Mucosa of descending colon (tissue), 3 donors: ENCODE measurements around the gene UBTD2. TPM values are rescaled to one million over a fixed set of nuclear protein-coding genes. Genes with fewer than 3 reads are reported as not detected.

Experiments used
- ATAC-seq: fragments of 200-7000 bp; cut with Tn5 transposase; one replicate; pipeline ENCODE4 v1.9.1; 2020; ENCODE audit warnings: mild to moderate bottlenecking, moderate library complexity
- DNase-seq, 3 donors: peaks; one replicate each; pipeline ENCODE4 v3.0.0-alpha.2; 2020
- H3K36me3 ChIP-seq: fragments of 200-600 bp; one replicate; pipeline ENCODE4 v1.8.0; 2021; ENCODE audit warnings: low read depth, mild to moderate bottlenecking
- H3K4me1 ChIP-seq: fragments of 200-600 bp; one replicate; pipeline ENCODE4 v1.8.0; 2021; ENCODE audit warnings: low read depth, mild to moderate bottlenecking
- H3K4me3 ChIP-seq: fragments of 200-600 bp; one replicate; pipeline ENCODE4 v1.8.0; 2021; ENCODE audit warnings: mild to moderate bottlenecking
- H3K9me3 ChIP-seq: fragments of 200-600 bp; one replicate; pipeline ENCODE4 v1.8.0; 2021; ENCODE audit warnings: mild to moderate bottlenecking
- intact Hi-C, 2 donors: fragments of 100-400 bp; cut with DNase I in 1 of 2; cut with micrococcal nuclease in 1 of 2; formaldehyde crosslinking; loops; one replicate each; pipeline versions ENCODE4 v1.11.0 to v1.11.1; 2022; cut with DNase I, micrococcal nuclease
- total RNA-seq, 3 donors: library from RNA; stranded (reverse); fragmentation: NEBNext Ultra II Directional in 2 of 3; extraction: Animal tissue kit (Norgen Biotek cat#: 25700) in 2 of 3; gene quantifications; one replicate each; pipeline versions ENCODE4 v1.2.1 to v1.2.4, GENCODE V29; 2021 to 2023
- TF ChIP-seq, protein P1 (sequence below): fragments of 200-600 bp; IDR thresholded peaks from one replicate; pipeline ENCODE4 v1.8.0; 2022; ENCODE audit warnings: antibody characterized with exemption, mild to moderate bottlenecking
- donor health status: DM: no; HTN: no; CAD: no; lungs with moderate emphysema.
- donor health status: DM: no; HTN: no; CAD: no.
- donor health status: DM: no; HTN: yes; CAD: no.

Gene UBTD2
- total RNA-seq, 3 donors from 2014 or later, result 18.3 to 22.2 (median 20.0) TPM

- no peaks in the 10 kb centered on the region for H3K4me1 ChIP-seq
- H3K4me3 ChIP-seq, result no peak overlapping the region
- ATAC-seq (no peak), DNase-seq (no peak)
- no peaks in the 10 kb centered on the region for H3K9me3 ChIP-seq
- intact Hi-C loops, result no loop called here
- no peaks in the 10 kb centered on the region for H3K36me3 ChIP-seq
- TF ChIP-seq, protein P1, sequence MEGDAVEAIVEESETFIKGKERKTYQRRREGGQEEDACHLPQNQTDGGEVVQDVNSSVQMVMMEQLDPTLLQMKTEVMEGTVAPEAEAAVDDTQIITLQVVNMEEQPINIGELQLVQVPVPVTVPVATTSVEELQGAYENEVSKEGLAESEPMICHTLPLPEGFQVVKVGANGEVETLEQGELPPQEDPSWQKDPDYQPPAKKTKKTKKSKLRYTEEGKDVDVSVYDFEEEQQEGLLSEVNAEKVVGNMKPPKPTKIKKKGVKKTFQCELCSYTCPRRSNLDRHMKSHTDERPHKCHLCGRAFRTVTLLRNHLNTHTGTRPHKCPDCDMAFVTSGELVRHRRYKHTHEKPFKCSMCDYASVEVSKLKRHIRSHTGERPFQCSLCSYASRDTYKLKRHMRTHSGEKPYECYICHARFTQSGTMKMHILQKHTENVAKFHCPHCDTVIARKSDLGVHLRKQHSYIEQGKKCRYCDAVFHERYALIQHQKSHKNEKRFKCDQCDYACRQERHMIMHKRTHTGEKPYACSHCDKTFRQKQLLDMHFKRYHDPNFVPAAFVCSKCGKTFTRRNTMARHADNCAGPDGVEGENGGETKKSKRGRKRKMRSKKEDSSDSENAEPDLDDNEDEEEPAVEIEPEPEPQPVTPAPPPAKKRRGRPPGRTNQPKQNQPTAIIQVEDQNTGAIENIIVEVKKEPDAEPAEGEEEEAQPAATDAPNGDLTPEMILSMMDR, result no peak
Measured at GRCh38 chr5:172319708-172320441, 36.3 kb upstream of the UBTD2 start.

DNA sequence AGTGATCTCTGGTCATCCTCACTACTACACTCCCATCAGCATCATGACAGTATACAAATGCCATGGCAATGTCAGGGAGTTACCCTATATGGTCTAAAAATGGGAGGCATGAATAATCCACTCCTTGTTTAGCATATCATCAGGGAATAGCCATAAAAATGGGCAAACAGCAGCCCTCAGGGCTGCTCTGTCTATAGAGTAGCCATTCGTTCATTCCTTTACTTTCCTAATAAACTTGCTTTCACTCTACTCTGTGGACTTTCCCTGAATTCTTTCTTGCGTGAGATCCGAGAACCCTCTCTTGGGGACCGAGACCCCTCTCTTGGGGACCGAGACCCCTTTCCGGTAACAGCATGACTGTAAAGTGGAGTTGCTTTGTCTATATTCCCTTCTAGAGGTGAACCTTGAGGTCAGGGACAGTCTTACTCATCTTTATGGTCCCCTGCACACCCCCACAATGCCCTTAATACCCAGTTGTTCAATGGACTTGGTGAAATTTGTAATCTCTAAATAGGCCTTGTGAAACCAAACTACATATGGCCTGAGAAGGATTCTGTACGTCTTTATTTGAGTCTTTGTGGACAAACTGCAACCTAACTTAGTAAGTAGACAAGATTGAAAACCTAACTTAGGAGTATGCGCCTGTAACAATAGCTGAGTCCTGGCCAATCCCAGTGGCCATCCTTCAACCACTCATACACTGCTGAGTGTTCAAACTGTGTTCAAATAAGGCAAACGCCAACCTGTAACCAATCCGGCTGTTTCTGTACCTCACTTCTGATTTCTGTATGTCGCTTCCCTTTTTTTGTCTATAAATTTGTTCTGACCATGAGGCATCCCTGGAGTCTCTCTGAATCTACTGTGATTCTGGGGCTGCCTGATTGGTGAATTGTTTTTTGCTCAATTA is 32.3 kb upstream of the UBTD2 start:
- intact Hi-C loops, result no loop called here
- no peak for ATAC-seq
- H3K4me1 ChIP-seq, result peaks cover 4% of the 10 kb centered on the region
- TF ChIP-seq, protein P1, result no peak
- no peak overlapping the region for H3K4me3 ChIP-seq
- no peaks in the 10 kb centered on the region for H3K36me3 ChIP-seq
- DNase-seq, result no peak
- H3K9me3 ChIP-seq, result no peaks in the 10 kb centered on the region

DNA sequence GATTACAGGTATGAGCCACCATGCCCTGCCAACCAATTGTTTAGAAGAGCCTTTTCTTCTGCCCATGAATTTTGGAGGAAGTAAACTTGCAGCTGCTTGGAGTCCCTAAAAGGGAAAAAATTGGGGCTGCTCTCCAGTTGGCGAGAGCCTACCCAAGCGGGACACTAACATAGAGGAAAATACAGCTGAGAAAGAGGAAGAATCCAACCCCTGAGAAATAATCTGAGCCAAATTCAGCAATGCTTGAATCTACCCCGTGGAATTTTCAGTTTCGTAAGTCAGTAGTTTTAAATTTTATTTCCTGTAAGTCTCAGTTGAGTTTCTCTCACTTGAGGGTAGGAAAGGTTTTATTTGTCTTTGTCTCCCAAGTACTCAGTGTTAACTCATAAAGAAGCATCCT is 30.4 kb upstream of the UBTD2 start:
- DNase-seq, result no peak
- intact Hi-C loops, result no loop called here
- TF ChIP-seq, protein P1, result no peak
- no peak overlapping the region for H3K4me3 ChIP-seq
- ATAC-seq, result no peak
- H3K4me1 ChIP-seq, result peaks cover 4% of the 10 kb centered on the region
- no peaks in the 10 kb centered on the region for H3K36me3 ChIP-seq
- H3K9me3 ChIP-seq, result no peaks in the 10 kb centered on the region

GRCh38 chr5:172312286-172312685 is 28.7 kb upstream of the UBTD2 start:
- H3K4me3 ChIP-seq, result no peak overlapping the region
- peaks cover 4% of the 10 kb centered on the region for H3K4me1 ChIP-seq
- intact Hi-C loops, result no loop called here
- H3K36me3 ChIP-seq, result no peaks in the 10 kb centered on the region
- TF ChIP-seq, protein P1, result no peak
- no peak for DNase-seq
- ATAC-seq, result no peak
- no peaks in the 10 kb centered on the region for H3K9me3 ChIP-seq

DNA sequence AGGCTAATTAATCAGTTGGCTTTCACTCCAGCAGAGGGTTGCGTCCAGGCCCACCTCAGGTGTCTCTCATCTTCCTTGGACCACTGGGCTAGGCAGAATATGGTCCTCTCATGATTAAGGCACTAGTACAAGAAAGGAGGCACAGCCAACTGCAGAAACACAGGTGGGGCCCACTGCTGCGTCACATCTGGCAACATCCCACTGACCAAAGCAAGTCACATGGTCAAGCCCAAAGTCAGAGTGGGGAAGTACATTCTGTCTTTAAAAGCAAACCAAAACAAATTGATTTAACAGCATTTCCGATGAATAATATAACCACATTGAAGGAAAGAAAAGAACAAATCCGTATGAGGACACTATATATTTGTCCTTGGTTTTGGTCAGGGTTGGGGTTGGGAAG is 28.0 kb upstream of the UBTD2 start:
- Histone ChIP-seq H3K4me3 (no peak overlapping the region), H3K36me3 (no peaks in the 10 kb centered on the region), H3K9me3 (no peaks in the 10 kb centered on the region), H3K4me1 (peaks cover 4% of the 10 kb centered on the region)
- no peak for ATAC-seq
- TF ChIP-seq, protein P1, result no peak
- DNase-seq, result no peak
- intact Hi-C loops, result no loop called here
